OCI-M2 (cell line): ENCODE measurements around the gene ETNK2.
"Not testable (repeated sequence)": the region's sequence is repeated elsewhere in the genome, so short reads cannot be mapped to it uniquely, and the experiment has no call there.

Experiments used
- DNase-seq: peaks from one replicate; lab custom pipeline; 2025; ENCODE audit not compliant: unreplicated experiment; lab: John Stamatoyannopoulos, UW

The ETNK2 gene

DNA sequence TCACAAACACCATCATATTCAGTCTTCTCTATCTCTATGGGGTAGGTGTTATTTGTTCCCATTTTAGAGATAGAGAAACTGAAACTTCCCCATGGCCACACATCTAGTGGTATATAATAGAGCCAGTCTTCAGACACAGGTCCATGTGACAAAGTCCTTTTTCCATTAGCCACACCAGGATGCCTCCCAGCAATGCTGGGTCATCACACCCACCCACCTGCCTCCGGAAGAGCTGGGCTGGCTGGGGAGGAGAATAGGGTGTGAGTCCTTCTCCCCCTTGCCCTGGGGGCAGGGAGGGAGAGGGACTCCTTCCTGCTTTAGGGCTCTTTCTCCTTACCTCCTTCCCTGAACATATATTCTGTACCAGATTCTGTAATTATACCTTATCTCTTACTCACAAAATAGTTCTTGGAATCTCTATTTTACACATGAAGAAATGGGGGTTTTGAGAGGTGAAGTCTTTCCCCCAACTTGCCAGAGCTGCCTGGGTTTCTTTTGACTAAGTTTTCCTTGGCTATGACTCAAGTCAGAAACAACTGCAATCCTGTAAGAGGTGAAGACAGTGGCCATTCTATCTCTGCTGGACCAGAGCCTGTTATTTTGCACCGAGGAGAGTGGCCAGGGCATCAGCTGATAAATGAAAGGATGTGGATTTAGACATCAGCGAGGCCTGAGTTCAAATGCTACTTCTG, 49.0 kb downstream of the ETNK2 start:
- no peak for DNase-seq

DNA sequence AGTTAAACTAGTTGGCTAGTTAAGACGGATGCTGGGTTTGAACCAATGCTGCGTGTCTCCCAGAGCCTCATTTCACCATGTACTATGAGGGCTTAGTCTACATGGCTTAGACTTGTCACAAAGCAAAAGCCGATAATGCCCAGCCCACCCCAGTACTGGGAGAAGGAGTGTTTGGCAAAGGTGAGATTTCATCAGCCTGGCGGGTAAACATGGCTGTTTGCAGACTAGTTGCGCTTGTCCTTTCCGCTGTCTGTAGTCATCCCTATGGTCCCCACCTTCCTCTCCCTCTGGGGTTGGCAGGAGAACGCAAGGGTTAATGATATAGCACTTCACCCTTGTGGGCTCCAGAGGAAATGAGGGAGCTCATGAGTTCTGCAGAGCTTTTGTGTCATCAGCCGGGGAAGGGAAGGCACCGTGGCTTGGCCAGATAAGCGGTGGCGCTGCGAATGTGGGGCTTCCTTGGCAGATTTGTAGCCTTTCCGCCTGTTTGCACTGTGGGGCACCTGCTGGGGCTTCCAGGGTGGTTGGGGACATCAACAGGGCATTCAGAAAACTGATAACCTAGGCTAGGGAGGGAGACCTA, 49.7 kb downstream of the ETNK2 start:
- DNase-seq = no peak

- DNase-seq = not testable (repeated sequence)
These were observed 52.1 kb downstream of the ETNK2 start for GRCh38 chr1:204099754-204100153.

- DNase-seq = no peak
These were observed 53.2 kb downstream of the ETNK2 start for GRCh38 chr1:204098683-204099082.

GRCh38 chr1:204096931-204097330, 54.9 kb downstream of the ETNK2 start:
- no peak for DNase-seq

DNA sequence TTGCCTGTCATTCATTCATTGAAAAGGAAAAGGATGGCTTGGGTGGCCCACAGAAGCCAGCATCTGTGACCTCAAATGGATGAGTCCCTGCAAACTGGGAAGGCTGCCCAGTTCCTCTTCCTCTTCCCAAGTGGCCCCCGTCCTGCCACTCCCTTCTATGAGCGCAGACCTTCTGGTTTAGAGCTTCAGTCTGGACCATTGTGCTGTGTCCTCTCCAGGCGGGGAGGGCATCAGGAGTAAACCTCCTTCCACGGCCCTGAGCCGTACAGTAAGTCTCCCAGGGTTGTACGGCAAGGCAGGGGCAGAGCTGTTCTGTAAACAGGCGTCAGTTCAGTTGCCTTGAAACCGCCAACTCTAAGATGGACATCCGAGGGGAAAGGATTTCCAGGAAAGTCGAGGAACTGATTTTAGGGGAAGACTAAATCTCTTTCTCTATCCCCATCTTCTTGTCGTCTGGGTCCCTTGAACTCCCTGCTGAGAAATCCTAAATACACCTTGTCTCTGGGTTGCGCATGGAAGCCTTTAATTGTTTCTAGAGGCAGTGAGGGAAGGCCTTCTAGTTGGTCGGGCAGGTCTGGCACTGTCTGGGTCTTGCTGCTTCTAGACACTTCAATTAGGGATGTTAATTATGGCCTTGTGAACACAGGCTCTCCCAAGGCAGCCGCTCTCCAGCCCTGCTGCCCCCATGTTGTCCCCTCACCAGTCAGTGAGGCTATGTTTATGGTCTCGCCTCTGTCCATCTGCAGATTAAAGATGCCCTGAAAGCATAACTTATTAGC, 56.8 kb downstream of the ETNK2 start:
- DNase-seq = no peak

GRCh38 chr1:204094313-204094729, 57.5 kb downstream of the ETNK2 start:
- DNase-seq = no peak

- no peak for DNase-seq
These were observed 58.1 kb downstream of the ETNK2 start for GRCh38 chr1:204093781-204094180.

DNA sequence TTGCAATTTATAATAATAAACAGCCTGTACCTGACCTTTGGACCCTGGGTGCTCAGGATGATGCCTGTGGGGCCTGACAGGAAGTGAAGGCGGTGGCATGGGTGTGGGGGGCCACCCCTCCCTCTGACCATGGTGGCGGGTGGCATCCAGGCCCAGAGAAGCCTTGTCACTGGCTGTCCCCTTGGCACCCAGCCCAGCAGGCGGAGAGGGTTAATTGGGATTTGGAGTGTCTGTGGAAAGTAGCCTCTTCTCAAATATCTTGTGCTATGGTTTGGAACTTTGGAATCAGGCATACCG, 58.5 kb downstream of the ETNK2 start:
- DNase-seq = no peak

GRCh38 chr1:204092632-204093420, 59.0 kb downstream of the ETNK2 start:
- no peak for DNase-seq

DNA sequence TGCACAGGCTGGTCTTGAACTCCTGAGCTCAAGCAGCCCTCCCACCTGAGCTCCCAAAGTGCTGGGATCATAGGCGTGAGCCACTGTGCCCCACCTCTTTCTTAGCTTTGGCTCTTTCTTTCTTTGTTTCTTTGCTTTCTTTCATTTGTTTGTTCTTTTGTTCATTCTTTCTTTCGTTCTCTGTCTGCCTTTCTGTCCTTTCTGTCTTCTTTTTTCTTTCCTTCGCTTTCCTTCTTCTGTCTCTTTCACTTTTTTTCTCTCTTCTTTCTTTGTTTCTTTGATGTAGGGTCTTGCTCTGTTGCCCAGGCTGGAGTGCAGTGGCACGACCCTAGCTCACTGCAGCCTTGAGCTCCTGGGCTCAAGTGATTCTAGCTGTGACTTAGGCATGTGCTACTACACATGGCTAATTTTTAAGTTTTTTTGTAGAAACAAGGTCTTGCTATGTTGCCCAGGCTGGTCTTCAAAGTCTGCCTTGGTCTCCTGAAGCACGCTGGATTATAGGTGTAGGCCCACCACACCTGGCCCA, 60.0 kb downstream of the ETNK2 start:
- no peak for DNase-seq

DNA sequence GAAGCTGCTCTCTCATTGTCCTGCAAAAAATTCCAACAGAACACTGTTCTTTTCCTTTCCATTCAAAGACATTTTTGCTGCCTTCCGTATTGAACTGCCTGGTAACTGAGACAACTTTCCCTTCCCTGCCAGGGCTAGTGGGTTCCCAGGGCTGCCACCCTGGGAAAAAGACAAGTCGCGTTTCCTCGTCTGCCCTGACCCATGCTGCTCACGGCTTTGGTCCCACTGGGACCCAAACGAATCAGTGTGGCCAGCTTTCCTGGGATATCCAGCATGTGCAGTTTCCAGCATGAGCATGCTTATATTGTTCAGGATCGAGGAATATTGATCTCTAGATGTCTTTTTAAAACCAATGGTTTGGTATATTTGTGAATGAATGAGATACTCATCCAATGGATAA, 60.8 kb downstream of the ETNK2 start:
- DNase-seq = no peak

DNA sequence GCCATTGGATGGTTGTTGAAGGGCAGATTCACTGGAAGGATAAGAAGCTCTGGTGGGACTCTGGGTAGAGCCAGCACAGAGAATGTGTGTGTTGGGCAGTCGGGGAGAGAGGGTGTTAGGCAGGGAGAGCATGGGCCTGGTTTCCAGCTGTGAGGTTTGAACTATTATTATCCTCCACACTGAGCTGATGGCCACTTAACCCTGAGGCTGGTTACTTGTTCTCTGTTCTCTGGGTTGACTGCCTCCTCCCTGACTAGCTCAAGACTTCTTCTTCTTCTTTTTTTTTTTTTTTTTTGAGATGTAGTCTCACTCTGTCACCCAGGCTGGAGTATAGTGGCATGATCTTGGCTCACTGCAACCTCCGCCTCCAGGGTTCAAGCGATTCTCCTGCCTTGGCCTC, 61.7 kb downstream of the ETNK2 start:
- not testable (repeated sequence) for DNase-seq

DNA sequence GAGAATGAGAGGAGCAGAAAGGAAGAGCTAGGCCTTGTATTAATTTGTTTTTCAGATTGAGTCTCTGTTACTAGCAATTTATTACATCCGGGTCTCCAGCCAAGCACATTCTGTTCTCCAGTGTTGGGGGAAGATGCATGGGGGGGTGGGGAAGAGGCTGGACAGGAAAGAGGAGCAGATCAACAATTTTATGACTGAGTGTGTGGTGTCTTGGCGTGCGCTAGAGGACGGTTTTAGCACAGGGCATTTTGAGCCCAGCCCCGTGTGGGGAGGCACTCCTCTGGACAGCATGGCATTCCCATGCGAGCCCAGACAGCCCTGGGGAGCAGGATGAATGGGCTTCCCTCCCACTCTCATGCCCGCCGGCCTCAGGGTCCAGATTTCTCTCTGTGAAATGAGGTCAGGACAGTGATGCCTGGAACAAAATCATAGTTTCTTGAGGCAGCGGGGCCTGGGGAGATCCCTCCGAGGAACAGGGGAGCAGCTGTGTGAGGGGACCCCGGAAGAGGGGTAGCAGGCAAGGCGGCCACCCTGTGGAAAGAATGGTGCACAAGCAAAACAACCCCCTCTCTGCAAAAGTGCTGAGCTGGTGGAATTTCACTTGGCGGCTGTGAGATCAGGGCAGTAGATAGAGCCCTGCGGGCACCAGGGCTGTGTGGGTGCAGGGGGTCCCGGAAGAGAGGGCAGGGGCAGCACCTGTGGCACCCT, 62.6 kb downstream of the ETNK2 start:
- no peak for DNase-seq

GRCh38 chr1:204088596-204088995, 63.2 kb downstream of the ETNK2 start:
- DNase-seq = no peak

DNA sequence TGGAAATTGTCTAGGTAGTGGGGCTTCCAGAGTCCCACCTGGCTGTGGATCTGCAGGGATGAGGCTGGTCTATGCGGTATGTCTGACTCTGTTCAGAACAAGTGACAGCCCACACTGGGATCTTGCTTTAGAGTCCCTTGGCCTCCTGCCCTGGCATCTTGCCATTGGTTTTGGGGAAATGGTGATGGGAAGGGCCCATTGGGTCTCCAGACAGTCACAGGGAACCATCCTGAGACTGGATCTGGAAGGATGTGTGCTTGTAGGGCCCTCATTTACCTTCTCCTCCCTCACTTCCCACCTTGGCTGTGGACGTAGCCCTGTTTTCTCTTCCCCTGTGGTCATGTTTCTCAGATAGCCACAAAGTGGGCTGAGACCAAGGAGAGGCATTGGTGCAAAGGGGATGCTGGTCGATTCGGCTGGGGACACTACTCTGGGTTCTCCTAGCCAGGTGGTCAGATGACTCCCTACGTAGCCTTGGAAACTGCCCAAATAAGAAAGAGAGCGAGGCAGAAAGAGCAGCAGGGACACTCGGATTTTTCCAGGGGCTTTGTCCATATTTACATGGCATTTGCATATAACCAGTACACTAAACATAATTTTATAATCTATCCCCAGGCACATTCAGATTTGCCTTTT, 63.8 kb downstream of the ETNK2 start:
- no peak for DNase-seq

GRCh38 chr1:204087181-204087892, 64.5 kb downstream of the ETNK2 start:
- no peak for DNase-seq

DNA sequence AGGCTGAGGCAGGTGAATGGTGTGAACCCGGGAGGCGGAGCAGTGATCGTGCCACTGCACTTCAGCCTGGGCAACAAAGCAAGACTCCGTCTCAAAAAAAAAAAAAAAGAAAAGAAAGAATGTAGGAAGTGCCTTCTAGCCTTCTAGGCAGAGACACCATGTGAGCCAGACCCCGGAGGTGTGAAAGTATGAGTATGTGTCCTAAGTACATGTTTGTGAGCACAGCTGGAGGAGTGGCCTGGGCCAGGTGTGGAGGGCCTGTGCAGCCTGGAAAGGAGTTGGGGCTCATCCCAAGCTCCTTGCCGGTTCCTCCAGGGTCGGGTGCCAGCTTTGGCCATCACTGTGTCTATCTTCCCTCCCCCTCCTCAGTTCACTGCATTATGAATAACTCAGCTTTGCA, 66.0 kb downstream of the ETNK2 start:
- no peak for DNase-seq

DNA sequence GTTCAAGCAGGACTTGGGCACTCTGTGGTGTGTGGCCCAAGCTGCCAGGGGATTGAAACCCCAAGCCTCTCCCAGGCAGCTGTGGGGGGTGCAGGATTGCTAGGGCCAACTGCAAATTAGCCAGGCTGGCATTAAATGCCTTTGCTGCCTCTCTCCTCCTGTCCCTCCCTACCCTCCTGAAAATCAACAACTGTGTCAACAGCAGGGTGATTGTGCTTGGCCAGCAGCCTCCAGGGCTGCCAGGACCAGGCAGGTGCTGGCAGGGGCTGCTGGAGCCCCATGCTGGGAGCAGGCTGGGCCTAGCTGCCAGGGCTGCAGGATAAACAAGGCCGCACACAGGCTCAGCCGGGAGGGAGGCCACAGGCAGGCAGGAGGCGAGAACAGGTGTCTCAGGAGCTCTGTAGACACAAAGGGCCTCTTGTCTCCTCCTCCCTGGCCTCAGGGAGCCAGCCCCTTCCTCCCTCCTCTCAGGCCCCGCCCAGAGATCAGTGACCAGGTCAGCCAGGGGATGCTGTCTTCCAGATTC, 67.5 kb downstream of the ETNK2 start:
- no peak for DNase-seq
